HepG2 (cell line): ENCODE results near the gene YIPF3. TPM values are rescaled to one million over a fixed set of nuclear protein-coding genes. Genes with fewer than 3 reads are reported as not detected.
A peak's percentile ranks its signal among the peaks of the same experiment; 100 is the strongest.

Source experiments
- ATAC-seq: fragments of 200-7000 bp; cut with Tn5 transposase; 3 replicates; pipeline ENCODE4 v1.9.1; 2020; ENCODE audit warnings: mild to moderate bottlenecking, moderate library complexity
- BruUV-seq: library from RNA; stranded (reverse); fragments of 400-500 nt; replicated peaks from 2 replicates; lab custom pipeline; 2021; lab: Mats Ljungman, UMichigan
- CTCF ChIA-PET: fragments of 300-600 bp; formaldehyde crosslinking; extraction: SDS; loops from one replicate; lab custom pipeline; 2021; ENCODE audit warnings: low total read pairs, inconsistent platforms, low intra/inter-chr PET ratio; lab: Yijun Ruan, JAX
- POLR2A ChIA-PET: fragments of 350-600 bp; sonication (Branson Sonifier 250); formaldehyde crosslinking; loops from one replicate; lab custom pipeline; 2020; ENCODE audit warnings: antibody characterized with exemption, inconsistent platforms; lab: Yijun Ruan, JAX
- DNase-seq: peaks from one replicate; pipeline ENCODE4 v3.0.0-alpha.2; 2015; ENCODE audit warnings: low spot score
- FAIRE-seq: peaks from 3 replicates; lab custom pipeline; 2011; peaks lifted over from hg19 to GRCh38; lab: Jason Lieb, UNC
- H2AFZ ChIP-seq: one replicate; pipeline ENCODE4 v1.6.1; 2011; ENCODE audit warnings: low read length, inconsistent platforms
- H3K27ac ChIP-seq: fragments of 300-600 bp; 3 replicates; pipeline ENCODE4 v1.8.0; 2011; ENCODE audit warnings: mixed run types, mild to moderate bottlenecking, mixed read lengths, low read length, inconsistent platforms; ENCODE audit not compliant: insufficient read depth; ENCODE audit errors: extremely low read length
- H3K27me3 ChIP-seq, 2 experiments: fragments of 200-600 bp in 1 of 2; 2 replicates in 1 of 2; 3 replicates in 1 of 2; pipeline versions ENCODE4 v1.6.0 to v1.8.0; 2011; ENCODE audit warnings: low read length in 2 of 2, mild to moderate bottlenecking in 2 of 2, moderate library complexity in 2 of 2, inconsistent platforms in 1 of 2; ENCODE audit not compliant: insufficient read depth in 2 of 2, control insufficient read depth in 1 of 2
- H3K36me3 ChIP-seq, 2 experiments: fragments of 200-600 bp in 1 of 2; replicated peaks in 1 of 2; 2 replicates in 1 of 2; 3 replicates in 1 of 2; pipeline versions ENCODE4 v1.5.1 to v1.8.0; 2011; ENCODE audit warnings: low read length in 2 of 2, inconsistent platforms in 1 of 2; ENCODE audit not compliant: insufficient read depth in 2 of 2, control insufficient read depth in 1 of 2
- H3K4me1 ChIP-seq: 2 replicates; pipeline ENCODE4 v1.5.1; 2012; ENCODE audit warnings: low read length, inconsistent platforms; ENCODE audit not compliant: insufficient read depth
- H3K4me2 ChIP-seq: 2 replicates; pipeline ENCODE4 v1.6.0; 2011; ENCODE audit warnings: low read depth, low read length, inconsistent platforms
- H3K4me3 ChIP-seq, 3 experiments: fragments of 200-600 bp in 1 of 3; sonication (generic), shearing (Covaris generic) in 1 of 3; replicated peaks in 1 of 3; 2 replicates each; pipeline ENCODE4 v1.5.1; 2011 to 2016; ENCODE audit warnings: low read length in 3 of 3, inconsistent platforms in 2 of 3, low read depth in 2 of 3, mild to moderate bottlenecking in 2 of 3, control low read depth in 1 of 3, mixed read lengths in 1 of 3; ENCODE audit not compliant: insufficient read depth in 1 of 3
- H3K79me2 ChIP-seq: one replicate; pipeline ENCODE4 v1.6.1; 2011; ENCODE audit warnings: low read length, inconsistent platforms; ENCODE audit not compliant: insufficient read depth
- H3K9ac ChIP-seq: 2 replicates; pipeline ENCODE4 v1.6.0; 2011; ENCODE audit warnings: mild to moderate bottlenecking, low read depth, low read length, inconsistent platforms; ENCODE audit not compliant: insufficient read depth
- H3K9me3 ChIP-seq: 2 replicates; pipeline ENCODE4 v1.5.1; 2012; ENCODE audit warnings: mild to moderate bottlenecking, low read length
- H4K20me1 ChIP-seq: 2 replicates; pipeline ENCODE4 v1.6.0; 2011; ENCODE audit warnings: inconsistent platforms, mild to moderate bottlenecking, low read length, moderate library complexity; ENCODE audit not compliant: insufficient read depth
- HNRNPLL ChIP-seq: fragments of 200-400 bp; formaldehyde crosslinking; IDR thresholded peaks from 2 replicates; pipeline ENCODE4 v1.6.1; 2017; ENCODE audit warnings: mild to moderate bottlenecking, low read depth, low read length; ENCODE audit not compliant: poor library complexity, severe bottlenecking
- HNRNPUL1 ChIP-seq: fragments of 200-400 bp; formaldehyde crosslinking; IDR thresholded peaks from 2 replicates; pipeline ENCODE4 v1.6.1; 2017; ENCODE audit warnings: low read depth, mild to moderate bottlenecking, low read length, moderate library complexity
- MTF2 ChIP-seq: sonication (generic); formaldehyde crosslinking; IDR thresholded peaks from 2 replicates; pipeline ENCODE4 v1.5.0; 2020; ENCODE audit warnings: missing genetic modification reagents, borderline replicate concordance
- PRDM15 ChIP-seq: sonication (generic); formaldehyde crosslinking; IDR thresholded peaks from 2 replicates; pipeline ENCODE4 v1.4.0; 2020; ENCODE audit warnings: missing genetic modification reagents
- PRPF4 ChIP-seq: fragments of 200-400 bp; formaldehyde crosslinking; IDR thresholded peaks from 2 replicates; pipeline ENCODE4 v1.6.1; 2016; ENCODE audit warnings: low read length, low read depth; ENCODE audit not compliant: poor library complexity, severe bottlenecking
- RNF2 ChIP-seq: fragments of 450-650 bp; conservative IDR thresholded peaks from 2 replicates; pipeline ENCODE4 v1.6.1; 2016; ENCODE audit warnings: low read depth
- ZBTB8A ChIP-seq: sonication (generic); formaldehyde crosslinking; IDR thresholded peaks from 2 replicates; pipeline ENCODE4 v1.4.0; 2020; ENCODE audit warnings: mild to moderate bottlenecking, low read depth, missing genetic modification reagents, borderline replicate concordance
- ZFP36 ChIP-seq: fragments of 150-350 bp; IDR thresholded peaks from 2 replicates; pipeline ENCODE4 v1.6.1; 2018; ENCODE audit warnings: borderline replicate concordance, low read length, low read depth; ENCODE audit not compliant: partially characterized antibody
- ZNF230 ChIP-seq: sonication (generic); formaldehyde crosslinking; IDR thresholded peaks from 2 replicates; pipeline ENCODE4 v1.4.0; 2020; ENCODE audit warnings: mild to moderate bottlenecking, missing genetic modification reagents
- WGBS: methylation state at CpG from one replicate; pipeline ENCODE4 v1.1.6; 2017; ENCODE audit warnings: low lambda C conversion rate; 5-methylcytosine and 5-hydroxymethylcytosine counted together
- in situ Hi-C: cut with HindIII; loops from 2 replicates; pipeline ENCODE4 v1.10.0; 2017; ENCODE audit warnings: low pct_unique_long_range_greater_than_20kb; ENCODE audit not compliant: extremely low pct_ligation_motif_present
- intact Hi-C: fragments of 100-400 bp; cut with micrococcal nuclease; formaldehyde crosslinking; loops from one replicate; pipeline ENCODE4 v1.10.0; 2022; ENCODE audit not compliant: unreplicated experiment
- polyA plus RNA-seq, 8 experiments: library from polyadenylated mRNA; depleted of rRNA in 3 of 8; stranded (reverse) in 7 of 8; unstranded in 1 of 8; fragments of >200 nt; fragmentation: Illumina TruSeq in 4 of 8; extraction: Trizol in 4 of 8; gene quantifications; 2 replicates each; pipeline versions ENCODE4 v1.2.1 to v1.2.3, GENCODE V29; 2011 to 2016; ENCODE audit warnings: low read depth in 4 of 8, missing spikeins in 1 of 8, mixed read lengths in 1 of 8; ENCODE audit not compliant: insufficient read depth in 1 of 8
- total RNA-seq, 5 experiments: library from RNA; depleted of rRNA; stranded (reverse); fragments of >200 nt; fragmentation: Illumina TruSeq; extraction: Trizol; gene quantifications; 2 replicates each; pipeline ENCODE4 v1.2.3, GENCODE V29; 2016; ENCODE audit warnings: low read depth in 1 of 5
- TF ChIP-seq, protein P1 (sequence below): sonication (generic); formaldehyde crosslinking; IDR thresholded peaks from 2 replicates; pipeline ENCODE4 v1.4.0; 2020; ENCODE audit warnings: missing genetic modification reagents

Gene YIPF3
- total and polyA plus RNA-seq, 2 of the 13 experiments (the other 11 are each of a cell fraction or from before 2014, with no cell fraction given), result 107 to 206 TPM

DNA sequence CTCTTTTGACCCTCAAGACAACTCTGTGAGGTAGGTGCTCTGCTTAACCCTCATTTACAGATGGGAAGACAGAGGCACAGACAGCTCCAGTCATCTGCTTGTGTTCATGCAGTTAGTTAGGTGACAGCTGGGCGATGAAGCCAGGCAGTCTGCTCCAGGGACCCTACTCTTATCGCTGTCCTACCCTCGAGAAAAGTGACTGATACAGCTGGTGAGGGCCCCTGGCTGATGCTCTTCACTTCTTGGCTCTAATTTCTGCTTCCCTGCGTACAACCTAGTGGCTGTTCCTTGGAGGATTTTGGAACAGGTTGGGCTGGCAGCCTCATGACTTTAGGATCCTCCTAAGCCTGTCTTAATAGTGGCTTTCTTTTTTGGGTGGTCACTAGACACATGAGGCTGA, 48.5 kb downstream of the YIPF3 start:
- in situ Hi-C loops, result no loop called here
- Histone ChIP-seq H3K36me3 (no peaks in the 10 kb centered on the region), H3K4me2 (no peak overlapping the region), H3K79me2 (no peaks in the 10 kb centered on the region), H4K20me1 (no peaks in the 10 kb centered on the region), H3K9ac (no peak overlapping the region), H2AFZ (peak overlapping the region; percentile 6), H3K4me3 (no peak overlapping the region), H3K27ac (no peak overlapping the region), H3K4me1 (no peaks in the 10 kb centered on the region; the same call in 1 of the 2 replicates), H3K9me3 (no peaks in the 10 kb centered on the region), H3K27me3 (peaks cover 0 to 17% of the 10 kb centered on the region in 2 experiments; a peak in 3 of 5 replicates)
- BruUV-seq, result no TSS peak
- DNase-seq, result no peak
- CTCF ChIA-PET, result interaction anchor here (0.5 kb wide), 1 partner anchor 11 kb away, joined by 3 read pairs; no protein-coding TSS in a partner anchor
- intact Hi-C loops, result no loop called here
- POLR2A ChIA-PET, result interaction anchor here (0.6 kb wide), 1 partner anchor 12 kb away, joined by 3 read pairs; no protein-coding TSS in a partner anchor
- WGBS, result 16% methylated on average over 4 of the region's 4 CpGs
- peak; percentile 19 for ATAC-seq
- no peak for FAIRE-seq
- TF ChIP-seq, protein P1, sequence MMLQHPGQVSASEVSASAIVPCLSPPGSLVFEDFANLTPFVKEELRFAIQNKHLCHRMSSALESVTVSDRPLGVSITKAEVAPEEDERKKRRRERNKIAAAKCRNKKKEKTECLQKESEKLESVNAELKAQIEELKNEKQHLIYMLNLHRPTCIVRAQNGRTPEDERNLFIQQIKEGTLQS (CRISPR knock-in tag), result no peak
- no peak for TF ChIP-seq ZBTB8A (CRISPR knock-in tag)
- no peak for TF ChIP-seq PRPF4
- no peak for TF ChIP-seq ZNF230 (CRISPR knock-in tag)
- TF ChIP-seq MTF2 (CRISPR knock-in tag), result no peak
- TF ChIP-seq HNRNPUL1, result no peak
- TF ChIP-seq HNRNPLL, result no peak
- TF ChIP-seq PRDM15 (CRISPR knock-in tag), result no peak
- TF ChIP-seq RNF2, result no peak
- TF ChIP-seq ZFP36, result no peak
